C4-2B (cell line): ENCODE data around the gene DPYSL4.

Experiments used
- CTCF ChIP-seq: fragments of 450-650 bp; conservative IDR thresholded peaks from 2 replicates; pipeline ENCODE4 v1.5.1; 2017; ENCODE audit warnings: mild to moderate bottlenecking
- ZFX ChIP-seq: fragments of 450-650 bp; IDR thresholded peaks from 2 replicates; pipeline ENCODE4 v1.6.1; 2017

GRCh38 chr10:132180736-132181135 is 6.0 kb upstream of the DPYSL4 start:
- TF ChIP-seq CTCF: no peak
- TF ChIP-seq ZFX: no peak
